ENCODE data around the gene EFCAB6.

Gene EFCAB6

GRCh38 chr22:43582394-43582793, 229.7 kb downstream of the EFCAB6 start:
- DNase-seq (ENCODE audit: low read depth, low spot score), result no peak

- DNase-seq (ENCODE audit: low read depth, low spot score), result no peak
Observed at GRCh38 chr22:43580271-43580750, 231.8 kb downstream of the EFCAB6 start.

- DNase-seq (ENCODE audit: low read depth, low spot score), result no peak
Observed at GRCh38 chr22:43574738-43575137, 237.4 kb downstream of the EFCAB6 start.

- DNase-seq (ENCODE audit: low read depth, low spot score), result no peak
Observed at GRCh38 chr22:43572710-43573109, 239.4 kb downstream of the EFCAB6 start.

- DNase-seq (ENCODE audit: low read depth, low spot score), result no peak
Observed at GRCh38 chr22:43571181-43571580, 240.9 kb downstream of the EFCAB6 start.

- DNase-seq (ENCODE audit: low read depth, low spot score), result no peak
Observed at GRCh38 chr22:43570531-43571165, 241.5 kb downstream of the EFCAB6 start.

- DNase-seq (ENCODE audit: low read depth, low spot score), result no peak
Observed at GRCh38 chr22:43569111-43569510, 243.0 kb downstream of the EFCAB6 start.

GRCh38 chr22:43567691-43568324, 244.3 kb downstream of the EFCAB6 start:
- no peak for DNase-seq (ENCODE audit: low read depth, low spot score)

- DNase-seq (ENCODE audit: low read depth, low spot score), result no peak
Observed at GRCh38 chr22:43566561-43567332, 245.4 kb downstream of the EFCAB6 start.

- DNase-seq (ENCODE audit: low read depth, low spot score), result no peak
Observed at GRCh38 chr22:43566021-43566420, 246.1 kb downstream of the EFCAB6 start.

- DNase-seq (ENCODE audit: low read depth, low spot score), result no peak
Observed at GRCh38 chr22:43564859-43565258, 247.2 kb downstream of the EFCAB6 start.

- no peak for DNase-seq (ENCODE audit: low read depth, low spot score)
Observed at GRCh38 chr22:43563571-43563970, 248.5 kb downstream of the EFCAB6 start.

- DNase-seq (ENCODE audit: low read depth, low spot score), result no peak
Observed at GRCh38 chr22:43562843-43563242, 249.3 kb downstream of the EFCAB6 start.

GRCh38 chr22:43561415-43562178, 250.5 kb downstream of the EFCAB6 start:
- no peak for DNase-seq (ENCODE audit: low read depth, low spot score)

GRCh38 chr22:43560651-43561050, 251.5 kb downstream of the EFCAB6 start:
- no peak for DNase-seq (ENCODE audit: low read depth, low spot score)

- no peak for DNase-seq (ENCODE audit: low read depth, low spot score)
Observed at GRCh38 chr22:43555561-43556515, 256.3 kb downstream of the EFCAB6 start.

- DNase-seq (ENCODE audit: low read depth, low spot score), result no peak
Observed at GRCh38 chr22:43554694-43555365, 257.3 kb downstream of the EFCAB6 start.

GRCh38 chr22:43554259-43554636, 257.9 kb downstream of the EFCAB6 start:
- DNase-seq (ENCODE audit: low read depth, low spot score), result no peak

GRCh38 chr22:43553451-43554258, 258.4 kb downstream of the EFCAB6 start:
- no peak for DNase-seq (ENCODE audit: low read depth, low spot score)

Data from smooth muscle cell of the brain vasculature (primary cell).